Omental fat pad (tissue), 4 donors: ENCODE measurements around the gene ARID5A. TPM values are rescaled to one million over a fixed set of nuclear protein-coding genes. Genes with fewer than 3 reads are reported as not detected.

Source experiments
- ATAC-seq: fragments of 150-250 bp; one replicate; pipeline ENCODE4 v1.9.1; 2016; ENCODE audit warnings: mild to moderate bottlenecking, moderate library complexity; ENCODE audit not compliant: low FRiP score
- DNase-seq: peaks from one replicate; pipeline ENCODE4 v3.0.0-alpha.2; 2019; ENCODE audit warnings: low spot score
- CTCF ChIP-seq, 3 donors: fragments of 450-650 bp; IDR thresholded peaks; one replicate each; pipeline ENCODE4 v1.5.1; 2016 to 2017; ENCODE audit warnings: antibody characterized with exemption in 3 of 3, mild to moderate bottlenecking in 3 of 3, moderate library complexity in 2 of 3
- total RNA-seq, 4 donors: library from RNA; depleted of rRNA; stranded (reverse); fragments of >200 nt; gene quantifications; one replicate each; pipeline ENCODE4 v1.1.0, GENCODE V29; 2016

The ARID5A gene
- total RNA-seq, 4 donors from 2014 or later: 26.2 to 79.7 (median 41.8) TPM

- no peak for TF ChIP-seq CTCF (IDR thresholded peaks at IDR 0.05)
- DNase-seq (no peak), ATAC-seq (no peak)
Observed at GRCh38 chr2:96541398-96542152, 5.0 kb downstream of the ARID5A start.

- TF ChIP-seq CTCF (IDR thresholded peaks at IDR 0.05): no peak
- ATAC-seq: no peak
- DNase-seq: no peak
Observed at GRCh38 chr2:96542357-96542977, 5.9 kb downstream of the ARID5A start.

GRCh38 chr2:96546321-96546720 lies 9.8 kb downstream of the ARID5A start:
- DNase-seq: no peak
- TF ChIP-seq CTCF (IDR thresholded peaks at IDR 0.05): no peak
- no peak for ATAC-seq

- DNase-seq (no peak), ATAC-seq (no peak)
- TF ChIP-seq CTCF (IDR thresholded peaks at IDR 0.05): no peak
Observed at GRCh38 chr2:96546797-96547196, 10.2 kb downstream of the ARID5A start.

- DNase-seq: no peak
- TF ChIP-seq CTCF (IDR thresholded peaks at IDR 0.05): no peak
- no peak for ATAC-seq
Observed at GRCh38 chr2:96547203-96547641, 10.7 kb downstream of the ARID5A start.

GRCh38 chr2:96547731-96548171 lies 11.2 kb downstream of the ARID5A start:
- no peak for DNase-seq
- ATAC-seq: no peak

More at GRCh38 chr2:96547731-96548171, 11.2 kb downstream of the ARID5A start:
- TF ChIP-seq CTCF (IDR thresholded peaks at IDR 0.05): no peak
